Stomach (tissue), 4 donors: ENCODE measurements around the gene TBX2.

ENCODE experiments used
- POLR2A ChIP-seq, 4 donors: fragments of 450-650 bp; IDR thresholded peaks; one replicate each; pipeline ENCODE4 v1.6.1; 2016; ENCODE audit warnings: antibody characterized with exemption in 4 of 4, control low read depth in 2 of 4, mild to moderate bottlenecking in 1 of 4, moderate library complexity in 1 of 4
- POLR2AphosphoS5 ChIP-seq, 3 donors: sonication (generic); formaldehyde crosslinking; IDR thresholded peaks; one replicate each; pipeline ENCODE4 v1.6.1; 2016; ENCODE audit warnings: antibody characterized with exemption in 3 of 3
- TF ChIP-seq, protein P1 (sequence below), 7 experiments: fragments of 450-650 bp in 4 of 7; fragments of 200-600 bp in 3 of 7; sonication (generic) in 3 of 7; IDR thresholded peaks; one replicate each; pipeline ENCODE4 v1.5.1; 2016 to 2019; ENCODE audit warnings: antibody characterized with exemption in 7 of 7, control low read depth in 2 of 7, mild to moderate bottlenecking in 1 of 7

DNA sequence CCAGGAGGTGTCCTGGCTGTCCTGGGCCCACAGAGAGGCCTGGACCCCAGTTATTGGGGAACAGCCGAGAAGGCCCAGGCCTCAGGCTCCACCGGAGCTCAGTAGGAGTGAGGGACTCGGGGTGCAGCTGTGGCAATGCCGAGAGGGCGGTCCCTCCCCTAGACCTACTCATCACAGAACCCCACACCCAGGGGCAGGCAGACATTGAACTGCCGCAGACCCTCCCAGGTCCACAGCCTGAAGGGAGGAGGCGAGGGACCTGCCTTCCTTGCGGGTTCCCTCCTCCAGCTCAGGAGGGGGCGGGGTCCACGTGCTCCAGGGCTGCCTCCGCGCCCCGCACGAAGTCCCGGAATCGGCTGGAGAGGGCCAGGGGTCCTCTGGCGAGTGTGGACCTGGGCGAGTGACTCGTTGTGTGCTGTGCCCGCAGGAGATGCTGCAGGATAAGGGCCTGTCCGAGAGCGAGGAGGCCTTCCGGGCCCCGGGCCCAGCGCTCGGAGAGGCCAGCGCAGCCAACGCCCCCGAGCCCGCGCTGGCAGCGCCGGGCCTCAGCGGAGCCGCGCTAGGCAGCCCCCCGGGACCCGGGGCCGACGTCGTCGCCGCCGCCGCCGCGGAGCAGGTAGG is 56.5 kb downstream of the TBX2 start:
- TF ChIP-seq, protein P1, sequence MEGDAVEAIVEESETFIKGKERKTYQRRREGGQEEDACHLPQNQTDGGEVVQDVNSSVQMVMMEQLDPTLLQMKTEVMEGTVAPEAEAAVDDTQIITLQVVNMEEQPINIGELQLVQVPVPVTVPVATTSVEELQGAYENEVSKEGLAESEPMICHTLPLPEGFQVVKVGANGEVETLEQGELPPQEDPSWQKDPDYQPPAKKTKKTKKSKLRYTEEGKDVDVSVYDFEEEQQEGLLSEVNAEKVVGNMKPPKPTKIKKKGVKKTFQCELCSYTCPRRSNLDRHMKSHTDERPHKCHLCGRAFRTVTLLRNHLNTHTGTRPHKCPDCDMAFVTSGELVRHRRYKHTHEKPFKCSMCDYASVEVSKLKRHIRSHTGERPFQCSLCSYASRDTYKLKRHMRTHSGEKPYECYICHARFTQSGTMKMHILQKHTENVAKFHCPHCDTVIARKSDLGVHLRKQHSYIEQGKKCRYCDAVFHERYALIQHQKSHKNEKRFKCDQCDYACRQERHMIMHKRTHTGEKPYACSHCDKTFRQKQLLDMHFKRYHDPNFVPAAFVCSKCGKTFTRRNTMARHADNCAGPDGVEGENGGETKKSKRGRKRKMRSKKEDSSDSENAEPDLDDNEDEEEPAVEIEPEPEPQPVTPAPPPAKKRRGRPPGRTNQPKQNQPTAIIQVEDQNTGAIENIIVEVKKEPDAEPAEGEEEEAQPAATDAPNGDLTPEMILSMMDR (IDR thresholded peaks at IDR 0.05) = no peak
- TF ChIP-seq POLR2AphosphoS5 (IDR thresholded peaks at IDR 0.05) (no peak), POLR2A (IDR thresholded peaks at IDR 0.05) (no peak)
